ENCODE data around the gene SUPT5H. TPM values are rescaled to one million over a fixed set of nuclear protein-coding genes. Genes with fewer than 3 reads are reported as not detected.
A peak's percentile ranks its signal among the peaks of the same experiment; 100 is the strongest.

Gene SUPT5H
- total and polyA plus RNA-seq, 2 of the 8 experiments (the other 6 are each of a cell fraction or from before 2014, with no cell fraction given): 77.8 to 111 TPM

GRCh38 chr19:39412100-39412866 is 33.1 kb upstream of the SUPT5H start, which contains the start of gene PLEKHG2 (continued):
- TF ChIP-seq ASH2L (IDR thresholded peaks at IDR 0.05; ENCODE audit: low read length) (peak; percentile 62), CTBP2 (IDR thresholded peaks at IDR 0.05; ENCODE audit: borderline replicate concordance, insufficient read depth, insufficient read length, low read length) (peak; percentile 82), TAF1 (IDR thresholded peaks at IDR 0.05; ENCODE audit: low read depth, low read length) (peak; percentile 72), CBX8 (IDR thresholded peaks at IDR 0.05; ENCODE audit: borderline replicate concordance, low read depth, low read length) (no peak), CHD2 (IDR thresholded peaks at IDR 0.05; ENCODE audit: low read length) (peak; percentile 79), BRCA1 (IDR thresholded peaks at IDR 0.05; ENCODE audit: low read depth, low read length) (no peak; the same call in 1 of the 2 replicates), RNF2 (IDR thresholded peaks at IDR 0.05; ENCODE audit: borderline replicate concordance, low read depth, low read length, missing control alignments, poor library complexity, severe bottlenecking) (no peak), BACH1 (IDR thresholded peaks at IDR 0.05; ENCODE audit: low read length) (no peak), USF2 (IDR thresholded peaks at IDR 0.05; ENCODE audit: low read length) (peak; percentile 85), CHD1 (IDR thresholded peaks at IDR 0.05; ENCODE audit: low read depth, low read length) (no peak), MAX (IDR thresholded peaks at IDR 0.05) (peak; percentile 63), POLR2A (IDR thresholded peaks at IDR 0.05; ENCODE audit: control extremely low read depth in 1 of 2, low read depth in 2 of 2, low read length in 2 of 2) (peak; percentile 68 to 93), RFX5 (IDR thresholded peaks at IDR 0.05; ENCODE audit: borderline replicate concordance, low read depth, low read length) (peak; percentile 7; the same call in 1 of the 2 replicates), SP1 (IDR thresholded peaks at IDR 0.05; ENCODE audit: low read depth, low read length) (peak; percentile 87; the same call in 1 of the 2 replicates)

Measured in H1 (cell line).